Effector memory CD8-positive, alpha-beta T cell (primary cell): ENCODE results near the gene CCNI.

Experiments used
- ATAC-seq: fragments of 150-1000 bp; cut with Tn5 transposase; replicated peaks from 2 replicates; pipeline ENCODE4 v1.10.0; 2021; ENCODE audit warnings: mild to moderate bottlenecking, moderate library complexity
- DNase-seq, 3 experiments: peaks; one replicate each; pipeline ENCODE4 v3.0.0; 2021
- H3K27ac Mint-ChIP-seq, 2 donors: one replicate each; pipeline ENCODE4 v1.8.0; 2022; ENCODE audit warnings: mild to moderate bottlenecking in 2 of 2, mixed read lengths in 2 of 2, moderate library complexity in 2 of 2
- H3K27me3 Mint-ChIP-seq, 2 donors: one replicate each; pipeline ENCODE4 v1.8.0; 2022; ENCODE audit warnings: mixed read lengths in 2 of 2
- H3K36me3 Mint-ChIP-seq: one replicate; pipeline ENCODE4 v1.8.0; 2022; ENCODE audit warnings: mild to moderate bottlenecking, moderate library complexity, mixed read lengths; ENCODE audit not compliant: insufficient read depth
- H3K4me1 Mint-ChIP-seq, 2 donors: one replicate each; pipeline ENCODE4 v1.8.0; 2022; ENCODE audit warnings: low read depth in 2 of 2, mixed read lengths in 2 of 2
- H3K4me3 Mint-ChIP-seq, 2 donors: one replicate each; pipeline ENCODE4 v1.8.0; 2022; ENCODE audit warnings: mild to moderate bottlenecking in 2 of 2, mixed read lengths in 2 of 2, moderate library complexity in 2 of 2
- H3K9me3 Mint-ChIP-seq, 2 donors: one replicate each; pipeline ENCODE4 v1.8.0; 2022; ENCODE audit warnings: mixed read lengths in 2 of 2

The CCNI gene

DNA sequence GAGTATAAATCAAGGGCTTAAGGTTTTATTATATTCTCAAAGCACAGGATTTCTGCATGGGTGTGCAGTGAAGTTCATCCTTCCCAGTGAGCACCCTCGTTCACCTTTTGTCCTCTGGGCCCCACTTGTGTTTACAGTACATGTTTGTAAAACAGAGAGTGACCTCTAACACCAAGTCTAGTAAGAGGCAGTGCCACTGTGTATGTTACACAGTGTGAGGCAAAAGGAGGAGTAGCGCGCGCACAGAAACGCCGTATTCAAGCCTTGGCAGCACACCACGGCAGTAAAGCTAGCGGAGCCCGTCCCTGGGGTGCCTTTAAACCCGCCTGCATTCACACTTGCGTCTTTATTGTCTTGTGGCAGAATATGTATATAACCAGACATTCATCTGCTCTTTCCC lies 51.9 kb downstream of the CCNI start:
- ATAC-seq: no peak
- H3K36me3 Mint-ChIP-seq: peaks cover 6% of the 10 kb centered on the region
- H3K27ac Mint-ChIP-seq: no peak overlapping the region
- H3K9me3 Mint-ChIP-seq: no peaks in the 10 kb centered on the region
- no peak for DNase-seq
- no peaks in the 10 kb centered on the region for H3K27me3 Mint-ChIP-seq
- H3K4me3 Mint-ChIP-seq: no peak overlapping the region
- H3K4me1 Mint-ChIP-seq: peaks cover 0 to 3% of the 10 kb centered on the region in 2 donors

GRCh38 chr4:77022560-77023179 lies 53.1 kb downstream of the CCNI start:
- Mint-ChIP-seq H3K27ac (no peak overlapping the region), H3K9me3 (no peaks in the 10 kb centered on the region), H3K4me1 (peaks cover 0 to 3% of the 10 kb centered on the region in 2 donors), H3K4me3 (no peak overlapping the region), H3K27me3 (no peaks in the 10 kb centered on the region), H3K36me3 (peaks cover 6% of the 10 kb centered on the region)
- no peak for ATAC-seq
- no peak for DNase-seq

DNA sequence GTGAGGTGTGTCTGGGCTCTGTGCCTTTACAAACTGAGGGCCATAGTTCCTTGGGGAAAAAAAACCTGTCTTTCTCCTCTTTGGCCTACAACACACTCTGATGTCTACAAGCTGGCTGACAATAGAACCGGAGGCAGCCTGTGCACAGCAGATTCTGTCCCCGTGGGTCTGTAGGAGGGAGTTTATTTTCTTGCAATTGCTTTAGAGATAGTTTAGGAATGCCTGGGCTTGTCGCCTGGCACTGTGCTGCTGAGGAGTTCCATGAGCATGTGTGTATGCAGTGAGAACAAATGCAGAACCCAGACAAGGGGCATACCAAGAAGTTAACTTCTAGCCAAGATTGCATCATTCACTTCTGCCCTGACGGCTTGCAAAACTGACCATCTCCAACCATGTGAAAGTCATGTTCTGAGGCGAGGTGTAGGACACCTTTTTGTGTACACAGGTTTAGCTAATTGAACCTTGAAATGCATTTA lies 54.1 kb downstream of the CCNI start:
- H3K27ac Mint-ChIP-seq: peak overlapping the region in 1 of 2 donors; percentile 5
- no peak for ATAC-seq
- no peak overlapping the region for H3K4me3 Mint-ChIP-seq
- H3K4me1 Mint-ChIP-seq: no peaks in the 10 kb centered on the region
- DNase-seq: no peak
- H3K9me3 Mint-ChIP-seq: no peaks in the 10 kb centered on the region
- peaks cover 9% of the 10 kb centered on the region for H3K36me3 Mint-ChIP-seq
- no peaks in the 10 kb centered on the region for H3K27me3 Mint-ChIP-seq

- DNase-seq (no peak), ATAC-seq (no peak)
- peaks cover 9% of the 10 kb centered on the region for H3K36me3 Mint-ChIP-seq
- no peaks in the 10 kb centered on the region for H3K27me3 Mint-ChIP-seq
- H3K4me1 Mint-ChIP-seq: no peaks in the 10 kb centered on the region
- peak overlapping the region in 1 of 2 donors; percentile 6 for H3K27ac Mint-ChIP-seq
- H3K4me3 Mint-ChIP-seq: no peak overlapping the region
- no peaks in the 10 kb centered on the region for H3K9me3 Mint-ChIP-seq
Observed at GRCh38 chr4:77020017-77020416, 55.8 kb downstream of the CCNI start.

GRCh38 chr4:77015390-77015789 lies 60.4 kb downstream of the CCNI start:
- H3K36me3 Mint-ChIP-seq: peaks cover 5% of the 10 kb centered on the region

DNA sequence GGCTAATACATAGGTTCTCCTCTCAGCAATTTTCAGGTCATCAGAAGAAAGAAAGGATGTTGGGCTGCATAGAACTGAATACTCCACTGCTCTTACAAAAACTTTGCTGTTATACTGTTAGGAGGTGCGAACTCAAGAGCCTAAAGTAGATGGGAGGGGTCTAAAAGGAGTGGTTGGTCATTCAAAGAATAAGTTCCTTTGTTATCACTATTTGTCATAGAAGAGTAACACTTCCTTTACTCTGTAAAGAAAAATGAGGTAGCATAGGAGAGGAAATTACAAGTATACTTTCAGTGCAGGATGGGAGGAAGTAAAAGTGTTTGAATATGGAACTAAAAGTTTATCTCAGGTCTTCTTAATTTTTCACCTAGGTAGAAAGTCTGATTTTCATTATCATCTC lies 61.5 kb downstream of the CCNI start:
- DNase-seq: no peak
- Mint-ChIP-seq H3K9me3 (no peaks in the 10 kb centered on the region), H3K36me3 (peaks cover 5% of the 10 kb centered on the region), H3K27ac (no peak overlapping the region), H3K4me1 (peaks cover 7 to 14% of the 10 kb centered on the region in 2 donors), H3K4me3 (no peak overlapping the region), H3K27me3 (no peaks in the 10 kb centered on the region)
- ATAC-seq: no peak

More at GRCh38 chr4:77015390-77015789, 60.4 kb downstream of the CCNI start:
- Mint-ChIP-seq H3K4me1 (peaks cover 3 to 14% of the 10 kb centered on the region in 2 donors), H3K4me3 (no peak overlapping the region), H3K9me3 (no peaks in the 10 kb centered on the region), H3K27ac (peak overlapping the region in 1 of 2 donors; percentile 56), H3K27me3 (no peaks in the 10 kb centered on the region)
- DNase-seq (no peak), ATAC-seq (no peak)

DNA sequence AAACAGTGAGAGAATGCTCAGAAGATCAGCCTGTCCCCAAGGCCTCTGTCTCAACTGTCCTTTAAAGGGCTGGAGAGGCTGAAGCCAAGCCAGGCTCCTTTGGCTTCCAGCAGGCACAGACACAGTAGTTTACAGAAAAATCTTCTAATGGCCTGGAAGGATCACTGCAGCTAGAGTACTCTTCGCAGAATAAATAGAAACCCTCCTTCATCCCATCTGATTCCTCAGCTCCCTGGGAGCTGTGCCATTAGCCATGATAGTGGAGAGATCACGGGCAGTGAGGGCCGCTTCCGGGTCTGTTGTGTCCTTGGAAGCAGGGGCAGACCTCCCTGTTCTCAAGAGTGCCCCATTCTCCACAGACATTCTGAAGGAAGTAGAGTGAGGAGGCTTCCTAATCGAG lies 63.1 kb downstream of the CCNI start:
- Mint-ChIP-seq H3K4me1 (peaks cover 20 to 23% of the 10 kb centered on the region in 2 donors), H3K27me3 (no peaks in the 10 kb centered on the region), H3K27ac (no peak overlapping the region), H3K36me3 (peaks cover 5% of the 10 kb centered on the region), H3K4me3 (no peak overlapping the region), H3K9me3 (no peaks in the 10 kb centered on the region)
- DNase-seq (no peak), ATAC-seq (no peak)

DNA sequence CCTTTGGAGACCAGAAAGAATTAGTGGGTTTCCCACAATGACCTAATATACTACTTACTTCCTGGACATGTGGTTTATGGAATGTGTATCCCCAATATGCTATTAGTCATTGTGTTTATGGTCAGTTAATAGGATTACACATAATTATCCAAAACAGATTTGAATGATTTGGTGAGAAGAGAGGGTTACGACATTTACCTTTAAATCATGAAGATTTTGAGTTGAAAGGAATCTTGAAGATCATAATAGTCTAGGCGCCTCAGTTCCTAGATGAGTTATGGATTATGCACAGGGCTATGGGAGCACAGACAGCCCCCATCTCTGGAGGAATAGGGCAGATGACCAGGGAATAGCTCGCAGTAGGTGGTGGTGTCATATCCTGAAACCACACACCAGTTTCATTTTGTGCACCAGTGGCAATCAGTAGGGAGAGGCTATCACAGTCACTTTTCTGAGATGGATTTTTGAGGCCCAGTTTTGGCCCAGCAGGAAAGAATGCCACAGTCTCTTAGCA lies 64.9 kb downstream of the CCNI start:
- H3K27me3 Mint-ChIP-seq: no peaks in the 10 kb centered on the region
- peaks cover 2% of the 10 kb centered on the region for H3K36me3 Mint-ChIP-seq
- H3K27ac Mint-ChIP-seq: no peak overlapping the region
- no peak for DNase-seq
- H3K4me3 Mint-ChIP-seq: no peak overlapping the region
- ATAC-seq: no peak
- H3K4me1 Mint-ChIP-seq: peaks cover 30 to 33% of the 10 kb centered on the region in 2 donors
- no peaks in the 10 kb centered on the region for H3K9me3 Mint-ChIP-seq

DNA sequence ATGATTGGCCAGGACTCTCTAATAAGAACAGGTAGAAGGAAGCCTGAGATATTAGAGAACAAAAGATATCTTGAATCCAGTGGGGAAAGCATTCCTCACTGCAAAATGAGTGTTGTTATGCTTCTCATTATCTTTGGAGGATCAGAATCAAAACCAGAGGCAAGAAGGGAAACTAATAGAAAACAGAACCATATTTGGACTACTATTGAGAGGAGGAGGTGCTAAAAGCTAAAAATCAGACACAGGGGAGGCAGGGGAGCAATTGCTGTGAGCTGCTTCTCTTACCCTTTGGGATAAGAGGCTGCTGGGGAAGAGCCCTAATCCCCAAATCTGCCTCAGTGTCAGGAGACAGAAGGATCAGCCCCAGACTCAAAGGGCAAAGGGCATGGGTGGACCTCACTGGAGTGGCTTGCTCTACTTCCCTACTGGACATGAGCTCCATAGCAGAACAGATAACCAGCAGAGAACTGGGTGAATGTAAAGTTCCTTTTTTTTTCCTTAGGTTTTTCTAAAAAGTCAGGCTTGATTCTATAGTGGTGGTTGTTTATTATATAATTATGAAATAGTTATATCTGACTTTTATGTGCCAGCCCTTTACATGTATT lies 66.2 kb downstream of the CCNI start:
- Mint-ChIP-seq H3K4me1 (peaks cover 30 to 33% of the 10 kb centered on the region in 2 donors), H3K27me3 (no peaks in the 10 kb centered on the region), H3K36me3 (peaks cover 2% of the 10 kb centered on the region), H3K27ac (no peak overlapping the region), H3K4me3 (no peak overlapping the region), H3K9me3 (no peaks in the 10 kb centered on the region)
- ATAC-seq (no peak), DNase-seq (no peak)

DNA sequence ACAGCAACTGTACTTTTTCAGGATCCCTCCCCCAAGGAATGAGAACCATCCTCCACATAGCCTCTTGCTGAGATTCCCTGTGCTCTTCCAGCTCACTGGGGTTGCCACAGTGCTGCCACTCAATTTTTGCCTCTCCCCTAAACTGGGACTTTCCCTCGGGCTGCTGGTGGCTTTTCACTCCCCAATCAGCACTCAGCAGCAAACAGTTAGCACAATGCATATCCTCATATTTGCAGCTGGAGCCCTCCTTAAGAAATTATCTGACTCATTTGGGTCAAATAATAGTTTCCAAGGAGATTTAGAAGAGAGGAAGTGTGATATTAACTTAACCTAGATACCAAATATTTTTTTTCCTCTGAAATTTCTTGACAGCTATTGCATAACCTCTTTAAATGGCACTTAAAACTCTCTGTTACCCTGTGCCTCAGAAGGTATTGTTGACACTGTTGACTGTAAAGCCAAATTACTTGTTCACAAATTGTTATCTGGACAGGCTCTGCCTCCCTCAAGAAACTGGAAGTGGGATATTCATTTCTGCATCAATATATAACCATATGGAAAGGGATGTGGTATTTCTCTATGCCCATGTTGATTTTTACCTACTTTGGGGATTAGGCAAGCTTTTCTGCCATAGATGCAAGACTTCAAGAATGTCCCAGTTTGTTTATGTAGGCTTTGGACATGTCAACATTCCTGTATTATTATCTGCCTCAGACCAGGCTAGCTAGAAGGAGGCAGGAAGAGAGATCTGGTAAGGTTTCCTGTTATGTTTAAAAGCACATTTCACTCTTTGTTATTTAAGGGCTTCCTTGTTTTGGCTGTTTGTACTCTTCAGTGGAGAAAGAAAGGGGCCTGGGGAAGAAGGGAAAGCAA lies 68.2 kb downstream of the CCNI start:
- H3K27me3 Mint-ChIP-seq: no peaks in the 10 kb centered on the region
- DNase-seq: no peak
- peak; percentile 90 for ATAC-seq
- H3K36me3 Mint-ChIP-seq: no peaks in the 10 kb centered on the region
- H3K9me3 Mint-ChIP-seq: no peaks in the 10 kb centered on the region
- H3K27ac Mint-ChIP-seq: peak overlapping the region; percentile 42 to 85
- peak overlapping the region; percentile 5 to 25 for H3K4me3 Mint-ChIP-seq
- H3K4me1 Mint-ChIP-seq: peaks cover 24 to 35% of the 10 kb centered on the region in 2 donors

- H3K9me3 Mint-ChIP-seq: no peaks in the 10 kb centered on the region
- H3K27ac Mint-ChIP-seq: peak overlapping the region; percentile 42 to 85
- DNase-seq (no peak), ATAC-seq (no peak)
- no peak overlapping the region for H3K4me3 Mint-ChIP-seq
- H3K36me3 Mint-ChIP-seq: no peaks in the 10 kb centered on the region
- no peaks in the 10 kb centered on the region for H3K27me3 Mint-ChIP-seq
- H3K4me1 Mint-ChIP-seq: peaks cover 24 to 35% of the 10 kb centered on the region in 2 donors
Observed at GRCh38 chr4:77006753-77007353, 68.9 kb downstream of the CCNI start.

DNA sequence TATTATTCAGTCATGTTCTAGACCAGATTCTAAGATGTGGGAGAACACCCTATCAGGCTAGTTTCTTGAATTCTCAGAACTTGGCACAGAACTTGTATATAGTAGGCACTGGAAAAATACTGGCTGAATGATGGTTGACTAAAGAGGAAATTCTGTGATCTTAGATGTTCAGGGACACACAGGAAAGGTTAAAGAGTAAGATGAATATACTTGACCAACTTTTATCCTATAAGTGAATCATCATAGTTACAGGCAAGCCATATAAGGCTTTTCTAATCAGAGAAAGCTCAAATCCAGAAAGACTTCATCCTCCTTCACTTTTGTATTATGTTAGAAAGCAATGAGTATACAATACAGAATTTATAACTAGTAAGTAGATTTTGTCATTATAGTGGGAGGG lies 72.4 kb downstream of the CCNI start:
- H3K36me3 Mint-ChIP-seq: peaks cover 5% of the 10 kb centered on the region
- no peak overlapping the region for H3K4me3 Mint-ChIP-seq
- DNase-seq (no peak), ATAC-seq (no peak)
- peaks cover 17 to 22% of the 10 kb centered on the region in 2 donors for H3K4me1 Mint-ChIP-seq
- no peaks in the 10 kb centered on the region for H3K27me3 Mint-ChIP-seq
- H3K9me3 Mint-ChIP-seq: no peaks in the 10 kb centered on the region
- no peak overlapping the region for H3K27ac Mint-ChIP-seq
